ENCODE data around the gene VWF. TPM values are rescaled to one million over a fixed set of nuclear protein-coding genes. Genes with fewer than 3 reads are reported as not detected.

The VWF gene
- total and polyA plus RNA-seq, 2 of the 4 experiments (the other 2 are of a cell fraction), result under 0.01 to 0.09 TPM

DNA sequence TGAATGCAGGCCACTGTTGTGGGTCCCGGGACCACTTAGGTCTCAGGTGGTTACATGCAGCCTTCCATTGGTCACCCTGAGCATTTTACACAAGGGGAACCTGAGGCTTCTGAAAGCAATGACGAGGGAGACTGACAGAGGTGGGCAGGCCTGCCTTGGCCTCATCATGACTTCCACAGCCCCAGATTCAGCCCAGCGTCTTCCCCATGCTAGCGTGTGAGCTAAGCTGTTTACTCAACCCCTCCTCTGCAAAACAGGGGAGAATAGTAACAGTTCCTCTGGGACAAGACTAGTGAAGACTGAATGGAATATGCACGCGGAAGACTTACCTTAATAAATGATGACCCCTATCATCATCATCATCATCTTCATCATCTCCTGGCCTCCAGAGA lies 46.8 kb downstream of the VWF start:
- intact Hi-C loops (cut with micrococcal nuclease) (no loop called here), in situ Hi-C loops (cut with MboI; ENCODE audit: low sequenced_read_pairs) (no loop called here), dilution Hi-C loops (cut with HindIII; ENCODE audit: low sequenced_read_pairs, unreplicated experiment) (no loop called here)
- Histone ChIP-seq H4K5ac (ENCODE audit: low read depth, low read length) (no peak overlapping the region), H2BK15ac (ENCODE audit: low read depth, low read length) (no peak overlapping the region), H3K18ac (ENCODE audit: low read depth, low read length) (no peak overlapping the region), H3K9ac (ENCODE audit: low read depth, low read length) (no peak overlapping the region), H3K4me1 (ENCODE audit: control insufficient read depth, insufficient read depth, low read length) (peaks cover 10% of the 10 kb centered on the region; the same call in 1 of the 2 replicates), H3K56ac (ENCODE audit: extremely low read depth, insufficient read depth, low read length) (no peak overlapping the region), H3K14ac (replicated peaks; ENCODE audit: low read depth, low read length) (no peak overlapping the region), H3K27ac (ENCODE audit: insufficient read depth, low read length) (no peak overlapping the region), H3K36me3 (ENCODE audit: control insufficient read depth, insufficient read depth, low read length) (no peaks in the 10 kb centered on the region), H3K23ac (ENCODE audit: low read depth, low read length) (no peak overlapping the region), H3K9me3 (ENCODE audit: control insufficient read depth, insufficient read depth, low read length) (no peaks in the 10 kb centered on the region), H3K4me2 (ENCODE audit: low read depth, low read length) (no peak overlapping the region), H2BK120ac (ENCODE audit: low read depth, low read length) (no peak overlapping the region), H4K8ac (ENCODE audit: low read depth in 2 of 2, low read length in 2 of 2) (no peak overlapping the region), H3K4ac (ENCODE audit: low read depth, low read length) (no peak overlapping the region), H2AFZ (replicated peaks; ENCODE audit: low read length, poor library complexity) (peak overlapping the region; percentile 56), H3K27me3 (ENCODE audit: control insufficient read depth, insufficient read depth, low read length) (no peaks in the 10 kb centered on the region), H4K91ac (ENCODE audit: insufficient read depth, low read depth, low read length) (no peak overlapping the region), H2BK20ac (ENCODE audit: low read depth, low read length) (no peak overlapping the region), H2AK9ac (replicated peaks; ENCODE audit: low read depth, low read length, poor library complexity) (no peak overlapping the region), H3K79me1 (ENCODE audit: low read depth in 1 of 2, low read length in 2 of 2) (no peaks in the 10 kb centered on the region), H2AK5ac (ENCODE audit: low read depth, low read length) (no peak overlapping the region), H3K9me1 (ENCODE audit: insufficient read depth, low read length) (peaks cover 10% of the 10 kb centered on the region; the same call in 1 of the 2 replicates), H2BK5ac (ENCODE audit: low read depth, low read length, poor library complexity, severe bottlenecking) (no peak overlapping the region), H3K4me3 (ENCODE audit: insufficient read depth, low read depth, low read length) (no peak overlapping the region), H4K20me1 (ENCODE audit: insufficient read depth, low read length) (no peaks in the 10 kb centered on the region)
- CTCF ChIA-PET, result no interaction called here
- POLR2A ChIA-PET (ENCODE audit: unreplicated experiment), result no interaction called here
- no peak for TF ChIP-seq RAD21 (IDR thresholded peaks at IDR 0.05; ENCODE audit: low read length)
- TF ChIP-seq BHLHE40 (IDR thresholded peaks at IDR 0.05; ENCODE audit: low read depth, low read length), result no peak
- no peak for TF ChIP-seq SMC3 (IDR thresholded peaks at IDR 0.05; ENCODE audit: low read depth, low read length)
- TF ChIP-seq, protein P1, sequence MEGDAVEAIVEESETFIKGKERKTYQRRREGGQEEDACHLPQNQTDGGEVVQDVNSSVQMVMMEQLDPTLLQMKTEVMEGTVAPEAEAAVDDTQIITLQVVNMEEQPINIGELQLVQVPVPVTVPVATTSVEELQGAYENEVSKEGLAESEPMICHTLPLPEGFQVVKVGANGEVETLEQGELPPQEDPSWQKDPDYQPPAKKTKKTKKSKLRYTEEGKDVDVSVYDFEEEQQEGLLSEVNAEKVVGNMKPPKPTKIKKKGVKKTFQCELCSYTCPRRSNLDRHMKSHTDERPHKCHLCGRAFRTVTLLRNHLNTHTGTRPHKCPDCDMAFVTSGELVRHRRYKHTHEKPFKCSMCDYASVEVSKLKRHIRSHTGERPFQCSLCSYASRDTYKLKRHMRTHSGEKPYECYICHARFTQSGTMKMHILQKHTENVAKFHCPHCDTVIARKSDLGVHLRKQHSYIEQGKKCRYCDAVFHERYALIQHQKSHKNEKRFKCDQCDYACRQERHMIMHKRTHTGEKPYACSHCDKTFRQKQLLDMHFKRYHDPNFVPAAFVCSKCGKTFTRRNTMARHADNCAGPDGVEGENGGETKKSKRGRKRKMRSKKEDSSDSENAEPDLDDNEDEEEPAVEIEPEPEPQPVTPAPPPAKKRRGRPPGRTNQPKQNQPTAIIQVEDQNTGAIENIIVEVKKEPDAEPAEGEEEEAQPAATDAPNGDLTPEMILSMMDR (conservative IDR thresholded peaks at IDR 0.05; ENCODE audit: low read depth, low read length), result no peak
- no peak for TF ChIP-seq CHD1 (IDR thresholded peaks at IDR 0.05; ENCODE audit: low read depth, low read length)
- TF ChIP-seq CEBPB (IDR thresholded peaks at IDR 0.05; ENCODE audit: low read depth, low read length), result no peak
- TF ChIP-seq FOS (IDR thresholded peaks at IDR 0.05; ENCODE audit: low read depth, low read length), result no peak
- TF ChIP-seq MAZ (IDR thresholded peaks at IDR 0.05; ENCODE audit: borderline replicate concordance, low read depth, low read length), result no peak
- TF ChIP-seq MXI1 (IDR thresholded peaks at IDR 0.05; ENCODE audit: borderline replicate concordance, low read depth, low read length), result no peak
- TF ChIP-seq POLR2A (IDR thresholded peaks at IDR 0.05; ENCODE audit: low read depth, low read length), result no peak
- no peak for TF ChIP-seq RCOR1 (IDR thresholded peaks at IDR 0.05; ENCODE audit: insufficient replicate concordance, low read length)
- no peak for TF ChIP-seq RFX5 (IDR thresholded peaks at IDR 0.05; ENCODE audit: low read depth, low read length)
- TF ChIP-seq, protein P2, sequence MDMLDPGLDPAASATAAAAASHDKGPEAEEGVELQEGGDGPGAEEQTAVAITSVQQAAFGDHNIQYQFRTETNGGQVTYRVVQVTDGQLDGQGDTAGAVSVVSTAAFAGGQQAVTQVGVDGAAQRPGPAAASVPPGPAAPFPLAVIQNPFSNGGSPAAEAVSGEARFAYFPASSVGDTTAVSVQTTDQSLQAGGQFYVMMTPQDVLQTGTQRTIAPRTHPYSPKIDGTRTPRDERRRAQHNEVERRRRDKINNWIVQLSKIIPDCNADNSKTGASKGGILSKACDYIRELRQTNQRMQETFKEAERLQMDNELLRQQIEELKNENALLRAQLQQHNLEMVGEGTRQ (IDR thresholded peaks at IDR 0.05; ENCODE audit: low read depth, low read length), result no peak
- TF ChIP-seq MAFK (IDR thresholded peaks at IDR 0.05; ENCODE audit: low read depth, low read length), result no peak
- no peak for TF ChIP-seq NFE2L2 (IDR thresholded peaks at IDR 0.05; ENCODE audit: low read depth, low read length)
- TF ChIP-seq, protein P3, sequence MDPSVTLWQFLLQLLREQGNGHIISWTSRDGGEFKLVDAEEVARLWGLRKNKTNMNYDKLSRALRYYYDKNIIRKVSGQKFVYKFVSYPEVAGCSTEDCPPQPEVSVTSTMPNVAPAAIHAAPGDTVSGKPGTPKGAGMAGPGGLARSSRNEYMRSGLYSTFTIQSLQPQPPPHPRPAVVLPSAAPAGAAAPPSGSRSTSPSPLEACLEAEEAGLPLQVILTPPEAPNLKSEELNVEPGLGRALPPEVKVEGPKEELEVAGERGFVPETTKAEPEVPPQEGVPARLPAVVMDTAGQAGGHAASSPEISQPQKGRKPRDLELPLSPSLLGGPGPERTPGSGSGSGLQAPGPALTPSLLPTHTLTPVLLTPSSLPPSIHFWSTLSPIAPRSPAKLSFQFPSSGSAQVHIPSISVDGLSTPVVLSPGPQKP (IDR thresholded peaks at IDR 0.05; ENCODE audit: borderline replicate concordance, low read depth, low read length), result no peak
- no TSS peak for BruUV-seq (replicated peaks)
- WGBS, 2 experiments (ENCODE audit: extremely low coverage in 2 of 2, insufficient read length in 1 of 2), result 80% methylated on average over 1 of the region's 6 CpGs; no CpG with 5 or more reads in 1 of the 2 experiments
- DNase-seq (no peak), ATAC-seq (ENCODE audit: low read depth) (no peak)

All from IMR-90 (cell line).